ENCODE results near the gene CEP112.
A peak's percentile ranks its signal among the peaks of the same experiment; 100 is the strongest.
"Not testable (repeated sequence)": the region's sequence is repeated elsewhere in the genome, so short reads cannot be mapped to it uniquely, and the experiment has no call there.

The CEP112 gene

GRCh38 chr17:65783845-65784334 is 408.0 kb downstream of the CEP112 start:
- DNase-seq (ENCODE audit: low read depth, low spot score), result no peak

- DNase-seq (ENCODE audit: low read depth, low spot score), result not testable (repeated sequence)
Observed at GRCh38 chr17:65782104-65782706, 409.7 kb downstream of the CEP112 start.

GRCh38 chr17:65780111-65780510 is 411.8 kb downstream of the CEP112 start:
- DNase-seq (ENCODE audit: low read depth, low spot score), result no peak

- DNase-seq (ENCODE audit: low read depth, low spot score), result no peak
Observed at GRCh38 chr17:65776890-65777289, 415.0 kb downstream of the CEP112 start.

GRCh38 chr17:65774787-65775186 is 417.1 kb downstream of the CEP112 start:
- peak; percentile 69 for DNase-seq (ENCODE audit: low read depth, low spot score)

GRCh38 chr17:65772989-65773388 is 418.9 kb downstream of the CEP112 start:
- no peak for DNase-seq (ENCODE audit: low read depth, low spot score)

- no peak for DNase-seq (ENCODE audit: low read depth, low spot score)
Observed at GRCh38 chr17:65771704-65772103, 420.2 kb downstream of the CEP112 start.

GRCh38 chr17:65763786-65764185 is 428.1 kb downstream of the CEP112 start:
- no peak for DNase-seq (ENCODE audit: low read depth, low spot score)

GRCh38 chr17:65762973-65763372 is 429.0 kb downstream of the CEP112 start:
- DNase-seq (ENCODE audit: low read depth, low spot score), result no peak

GRCh38 chr17:65759532-65759931 is 432.4 kb downstream of the CEP112 start:
- DNase-seq (ENCODE audit: low read depth, low spot score), result no peak

GRCh38 chr17:65756760-65757159 is 435.2 kb downstream of the CEP112 start:
- no peak for DNase-seq (ENCODE audit: low read depth, low spot score)

- no peak for DNase-seq (ENCODE audit: low read depth, low spot score)
Observed at GRCh38 chr17:65755799-65756198, 436.1 kb downstream of the CEP112 start.

GRCh38 chr17:65754630-65755029 is 437.3 kb downstream of the CEP112 start:
- DNase-seq (ENCODE audit: low read depth, low spot score), result no peak

- DNase-seq (ENCODE audit: low read depth, low spot score), result no peak
Observed at GRCh38 chr17:65754081-65754480, 437.9 kb downstream of the CEP112 start.

- no peak for DNase-seq (ENCODE audit: low read depth, low spot score)
Observed at GRCh38 chr17:65753348-65753747, 438.6 kb downstream of the CEP112 start.

GRCh38 chr17:65751263-65751662 is 440.7 kb downstream of the CEP112 start:
- DNase-seq (ENCODE audit: low read depth, low spot score), result no peak

- DNase-seq (ENCODE audit: low read depth, low spot score), result no peak
Observed at GRCh38 chr17:65750631-65751115, 441.3 kb downstream of the CEP112 start.

- no peak for DNase-seq (ENCODE audit: low read depth, low spot score)
Observed at GRCh38 chr17:65750166-65750565, 441.8 kb downstream of the CEP112 start.

- no peak for DNase-seq (ENCODE audit: low read depth, low spot score)
Observed at GRCh38 chr17:65749479-65749878, 442.5 kb downstream of the CEP112 start.

- no peak for DNase-seq (ENCODE audit: low read depth, low spot score)
Observed at GRCh38 chr17:65745241-65745640, 446.7 kb downstream of the CEP112 start.

GRCh38 chr17:65743308-65743655 is 448.7 kb downstream of the CEP112 start:
- DNase-seq (ENCODE audit: low read depth, low spot score), result no peak

- peak; percentile 16 for DNase-seq (ENCODE audit: low read depth, low spot score)
Observed at GRCh38 chr17:65742403-65743307, 449.3 kb downstream of the CEP112 start.

- no peak for DNase-seq (ENCODE audit: low read depth, low spot score)
Observed at GRCh38 chr17:65741710-65742109, 450.2 kb downstream of the CEP112 start.
